IMR-90 (cell line): ENCODE measurements around the gene RGMA. TPM values are rescaled to one million over a fixed set of nuclear protein-coding genes. Genes with fewer than 3 reads are reported as not detected.

Source experiments
- ATAC-seq: fragments of 200-7000 bp; cut with Tn5 transposase; 2 replicates; pipeline ENCODE4 v1.9.1; 2020; ENCODE audit warnings: low read depth, mild to moderate bottlenecking, moderate library complexity
- BruUV-seq: library from RNA; stranded (reverse); fragments of 400-500 nt; replicated peaks from 2 replicates; lab custom pipeline; 2021; lab: Mats Ljungman, UMichigan
- CTCF ChIA-PET: fragments of 300-600 bp; formaldehyde crosslinking; extraction: SDS; loops from one replicate; lab custom pipeline; 2021; ENCODE audit warnings: antibody characterized with exemption; lab: Yijun Ruan, JAX
- POLR2A ChIA-PET: fragments of 300-600 bp; sonication (Branson Sonifier 250); formaldehyde crosslinking; loops from one replicate; lab custom pipeline; 2022; ENCODE audit warnings: antibody characterized with exemption; ENCODE audit not compliant: unreplicated experiment; lab: Charles Lee
- DNase-seq: peaks from one replicate; pipeline ENCODE4 v3.0.0; 2013
- H2AFZ ChIP-seq: replicated peaks from 2 replicates; pipeline ENCODE3; 2013; ENCODE audit warnings: low read length, mild to moderate bottlenecking; ENCODE audit not compliant: poor library complexity
- H2AK5ac ChIP-seq: 2 replicates; pipeline ENCODE4 v1.6.1; 2013; ENCODE audit warnings: low read depth, low read length, inconsistent platforms
- H2AK9ac ChIP-seq: replicated peaks from 2 replicates; pipeline ENCODE3; 2013; ENCODE audit warnings: mild to moderate bottlenecking, low read depth, low read length, moderate library complexity; ENCODE audit not compliant: poor library complexity
- H2BK120ac ChIP-seq: 2 replicates; pipeline ENCODE4 v1.6.1; 2013; ENCODE audit warnings: low read depth, low read length, inconsistent platforms
- H2BK15ac ChIP-seq: 3 replicates; pipeline ENCODE4 v1.6.1; 2013; ENCODE audit warnings: low read depth, low read length, inconsistent platforms
- H2BK20ac ChIP-seq: 2 replicates; pipeline ENCODE4 v1.6.1; 2013; ENCODE audit warnings: low read depth, mild to moderate bottlenecking, inconsistent platforms, low read length, moderate library complexity
- H2BK5ac ChIP-seq: 2 replicates; pipeline ENCODE4 v1.6.1; 2013; ENCODE audit warnings: mild to moderate bottlenecking, low read depth, low read length, inconsistent platforms; ENCODE audit not compliant: poor library complexity, severe bottlenecking
- H3K14ac ChIP-seq: replicated peaks from 2 replicates; pipeline ENCODE4 v1.6.1; 2013; ENCODE audit warnings: low read depth, low read length, inconsistent platforms
- H3K18ac ChIP-seq: 2 replicates; pipeline ENCODE4 v1.6.1; 2013; ENCODE audit warnings: low read depth, low read length, control low read depth
- H3K23ac ChIP-seq: 2 replicates; pipeline ENCODE4 v1.6.1; 2013; ENCODE audit warnings: low read depth, low read length, inconsistent platforms
- H3K27ac ChIP-seq: 2 replicates; pipeline ENCODE4 v1.5.1; 2013; ENCODE audit warnings: mild to moderate bottlenecking, control low read depth, low read length; ENCODE audit not compliant: insufficient read depth
- H3K27me3 ChIP-seq: 2 replicates; pipeline ENCODE4 v1.6.1; 2013; ENCODE audit warnings: low read length; ENCODE audit not compliant: control insufficient read depth, insufficient read depth
- H3K36me3 ChIP-seq: 2 replicates; pipeline ENCODE4 v1.6.1; 2013; ENCODE audit warnings: low read length, mixed read lengths; ENCODE audit not compliant: control insufficient read depth, insufficient read depth
- H3K4ac ChIP-seq: 2 replicates; pipeline ENCODE4 v1.6.1; 2013; ENCODE audit warnings: low read depth, low read length, inconsistent platforms
- H3K4me1 ChIP-seq: 2 replicates; pipeline ENCODE4 v1.6.1; 2013; ENCODE audit warnings: low read length, mixed read lengths; ENCODE audit not compliant: control insufficient read depth, insufficient read depth
- H3K4me2 ChIP-seq: 2 replicates; pipeline ENCODE4 v1.6.1; 2013; ENCODE audit warnings: low read depth, mild to moderate bottlenecking, control low read depth, low read length, moderate library complexity
- H3K4me3 ChIP-seq: 2 replicates; pipeline ENCODE4 v1.5.1; 2013; ENCODE audit warnings: low read depth, mild to moderate bottlenecking, control low read depth, low read length, moderate library complexity; ENCODE audit not compliant: insufficient read depth
- H3K56ac ChIP-seq: 2 replicates; pipeline ENCODE4 v1.6.1; 2013; ENCODE audit warnings: low read length, inconsistent platforms; ENCODE audit not compliant: insufficient read depth; ENCODE audit errors: extremely low read depth
- H3K79me1 ChIP-seq, 2 experiments: 2 replicates each; pipeline ENCODE4 v1.6.1; 2013; ENCODE audit warnings: low read length in 2 of 2, inconsistent platforms in 1 of 2, low read depth in 1 of 2
- H3K9ac ChIP-seq: 2 replicates; pipeline ENCODE4 v1.6.1; 2013; ENCODE audit warnings: low read depth, low read length, control low read depth
- H3K9me1 ChIP-seq: 2 replicates; pipeline ENCODE4 v1.6.1; 2013; ENCODE audit warnings: low read length, inconsistent platforms; ENCODE audit not compliant: insufficient read depth
- H3K9me3 ChIP-seq: 2 replicates; pipeline ENCODE4 v1.6.1; 2013; ENCODE audit warnings: low read length; ENCODE audit not compliant: control insufficient read depth, insufficient read depth
- H4K20me1 ChIP-seq: 2 replicates; pipeline ENCODE4 v1.6.1; 2013; ENCODE audit warnings: low read length, inconsistent platforms; ENCODE audit not compliant: insufficient read depth
- H4K5ac ChIP-seq: 2 replicates; pipeline ENCODE4 v1.6.1; 2013; ENCODE audit warnings: mild to moderate bottlenecking, low read depth, low read length, control low read depth
- H4K8ac ChIP-seq, 2 experiments: 2 replicates each; pipeline ENCODE4 v1.6.1; 2013; ENCODE audit warnings: low read depth in 2 of 2, low read length in 2 of 2, control low read depth in 1 of 2, inconsistent platforms in 1 of 2
- H4K91ac ChIP-seq: 2 replicates; pipeline ENCODE4 v1.6.1; 2013; ENCODE audit warnings: low read depth, low read length, inconsistent platforms; ENCODE audit not compliant: insufficient read depth
- BHLHE40 ChIP-seq: fragments of 150-350 bp; IDR thresholded peaks from 2 replicates; pipeline ENCODE4 v1.6.1; 2016; ENCODE audit warnings: mild to moderate bottlenecking, low read depth, low read length
- CEBPB ChIP-seq: IDR thresholded peaks from 2 replicates; pipeline ENCODE4 v1.6.1; 2012; ENCODE audit warnings: low read depth, low read length, improper control_type of control experiment
- FOS ChIP-seq: fragments of 150-350 bp; IDR thresholded peaks from 2 replicates; pipeline ENCODE4 v1.6.1; 2016; ENCODE audit warnings: low read depth, low read length
- MAFK ChIP-seq: IDR thresholded peaks from 2 replicates; pipeline ENCODE4 v1.6.1; 2012; ENCODE audit warnings: low read depth, low read length, improper control_type of control experiment
- MXI1 ChIP-seq: IDR thresholded peaks from 2 replicates; pipeline ENCODE4 v1.6.1; 2012; ENCODE audit warnings: low read depth, mild to moderate bottlenecking, low read length, moderate library complexity, borderline replicate concordance
- NFE2L2 ChIP-seq: fragments of 150-350 bp; IDR thresholded peaks from 2 replicates; pipeline ENCODE4 v1.6.1; 2016; ENCODE audit warnings: low read depth, mild to moderate bottlenecking, low read length
- POLR2A ChIP-seq: IDR thresholded peaks from 2 replicates; pipeline ENCODE4 v1.6.1; 2012; ENCODE audit warnings: mild to moderate bottlenecking, low read depth, low read length
- RAD21 ChIP-seq: IDR thresholded peaks from 2 replicates; pipeline ENCODE4 v1.6.1; 2012; ENCODE audit warnings: low read length, improper control_type of control experiment
- RCOR1 ChIP-seq: IDR thresholded peaks from 2 replicates; pipeline ENCODE4 v1.6.1; 2012; ENCODE audit warnings: mild to moderate bottlenecking, low read length, improper control_type of control experiment; ENCODE audit not compliant: insufficient replicate concordance
- SMC3 ChIP-seq: fragments of 150-350 bp; IDR thresholded peaks from 2 replicates; pipeline ENCODE4 v1.6.1; 2016; ENCODE audit warnings: low read depth, mild to moderate bottlenecking, antibody characterized with exemption, low read length, moderate library complexity
- WGBS, 2 experiments: methylation state at CpG; one replicate each; pipeline versions ENCODE4 v1.1.5 to v1.1.7; 2013; ENCODE audit warnings: missing lambda C conversion rate in 2 of 2; ENCODE audit not compliant: insufficient read length in 1 of 2; ENCODE audit errors: extremely low coverage in 2 of 2; 5-methylcytosine and 5-hydroxymethylcytosine counted together
- dilution Hi-C: fragments of 300-500 bp; cut with HindIII; formaldehyde crosslinking; loops from one replicate; pipeline ENCODE4 v1.14.3; 2018; ENCODE audit warnings: low sequenced_read_pairs; ENCODE audit not compliant: unreplicated experiment
- in situ Hi-C: fragments of 300-500 bp; cut with MboI; formaldehyde crosslinking; loops from 3 replicates; pipeline ENCODE4 v1.14.3; 2019; ENCODE audit warnings: low sequenced_read_pairs, inconsistent platforms, mixed read lengths
- intact Hi-C: fragments of 100-400 bp; cut with micrococcal nuclease; formaldehyde crosslinking; loops from 2 replicates; pipeline ENCODE4 v1.10.0; 2022
- polyA plus RNA-seq, 3 experiments: library from polyadenylated mRNA; depleted of rRNA; stranded (reverse); fragments of >200 nt; gene quantifications; 2 replicates each; pipeline ENCODE4 v1.2.3, GENCODE V29; 2012; ENCODE audit warnings: low replicate concordance in 1 of 3
- total RNA-seq: library from RNA; depleted of rRNA; stranded (reverse); fragments of >200 nt; gene quantifications from 2 replicates; pipeline ENCODE4 v1.2.3, GENCODE V29; 2012
- TF ChIP-seq, protein P1 (sequence below): conservative IDR thresholded peaks from 2 replicates; pipeline ENCODE4 v1.5.1; 2012; ENCODE audit warnings: mild to moderate bottlenecking, low read depth, low read length, improper control_type of control experiment
- TF ChIP-seq, protein P2 (sequence below): fragments of 150-350 bp; IDR thresholded peaks from 2 replicates; pipeline ENCODE4 v1.6.1; 2016; ENCODE audit warnings: low read depth, mild to moderate bottlenecking, low read length, moderate library complexity, borderline replicate concordance
- TF ChIP-seq, protein P3 (sequence below): fragments of 150-350 bp; IDR thresholded peaks from 2 replicates; pipeline ENCODE4 v1.6.1; 2017; ENCODE audit warnings: mild to moderate bottlenecking, antibody characterized with exemption, low read length, low read depth

The RGMA gene
- total and polyA plus RNA-seq, 2 of the 4 experiments (the other 2 are of a cell fraction) = 0.18 to 0.26 TPM

DNA sequence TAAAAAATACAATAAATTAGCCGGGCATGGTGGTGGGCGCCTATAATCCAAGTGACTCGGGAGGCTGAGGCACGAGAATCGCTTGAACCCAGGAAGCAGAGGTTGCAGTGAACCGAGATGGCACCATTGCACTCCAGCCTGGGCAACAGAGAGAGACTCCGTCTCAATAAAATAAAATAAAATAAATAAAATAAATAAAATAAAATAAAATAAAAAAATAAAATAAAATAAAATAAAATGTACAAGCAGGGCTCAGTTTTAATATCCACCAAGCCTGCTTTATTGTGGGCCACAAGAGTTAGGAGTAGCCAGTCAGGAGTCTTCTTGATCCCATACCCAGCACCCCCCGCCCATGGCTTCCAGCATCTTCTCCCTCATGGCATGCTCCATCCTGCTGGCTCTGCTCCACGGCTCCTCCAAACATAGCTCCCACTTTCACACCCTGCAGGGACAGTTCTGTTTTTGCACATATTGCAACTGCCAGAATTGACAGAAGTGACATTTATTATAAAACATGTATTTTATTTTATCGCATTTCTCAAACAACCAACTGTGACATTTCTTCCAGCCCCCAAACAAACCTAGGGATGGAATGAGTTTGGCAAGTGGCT is 42.6 kb upstream of the RGMA start:
- Histone ChIP-seq H3K27me3 (no peaks in the 10 kb centered on the region), H3K79me1 (no peaks in the 10 kb centered on the region), H4K8ac (no peak overlapping the region), H3K4me3 (no peak overlapping the region), H3K9me1 (no peaks in the 10 kb centered on the region), H3K9me3 (peaks cover 14% of the 10 kb centered on the region), H2BK15ac (no peak overlapping the region), H3K56ac (no peak overlapping the region), H4K91ac (no peak overlapping the region), H4K5ac (no peak overlapping the region), H2BK20ac (no peak overlapping the region), H3K18ac (no peak overlapping the region), H3K4ac (no peak overlapping the region), H4K20me1 (no peaks in the 10 kb centered on the region), H3K14ac (no peak overlapping the region), H3K36me3 (no peaks in the 10 kb centered on the region), H2AFZ (no peak overlapping the region), H3K23ac (no peak overlapping the region), H3K9ac (no peak overlapping the region), H3K4me2 (no peak overlapping the region), H2BK120ac (no peak overlapping the region), H3K27ac (no peak overlapping the region), H2AK9ac (no peak overlapping the region), H2BK5ac (no peak overlapping the region), H3K4me1 (no peaks in the 10 kb centered on the region), H2AK5ac (no peak overlapping the region)
- dilution Hi-C loops = no loop called here
- BruUV-seq = no TSS peak
- ChIA-PET POLR2A (no interaction called here), CTCF (no interaction called here)
- 77% methylated on average over 5 of the region's 10 CpGs; no CpG with 5 or more reads in 1 of the 2 experiments for WGBS, 2 experiments
- no peak for ATAC-seq
- intact Hi-C loops = no loop called here
- no peak for DNase-seq
- TF ChIP-seq RCOR1 (no peak), FOS (no peak), BHLHE40 (no peak), POLR2A (no peak), CEBPB (no peak), MAFK (no peak), SMC3 (no peak), NFE2L2 (no peak), MXI1 (no peak), RAD21 (no peak)
- TF ChIP-seq, protein P1, sequence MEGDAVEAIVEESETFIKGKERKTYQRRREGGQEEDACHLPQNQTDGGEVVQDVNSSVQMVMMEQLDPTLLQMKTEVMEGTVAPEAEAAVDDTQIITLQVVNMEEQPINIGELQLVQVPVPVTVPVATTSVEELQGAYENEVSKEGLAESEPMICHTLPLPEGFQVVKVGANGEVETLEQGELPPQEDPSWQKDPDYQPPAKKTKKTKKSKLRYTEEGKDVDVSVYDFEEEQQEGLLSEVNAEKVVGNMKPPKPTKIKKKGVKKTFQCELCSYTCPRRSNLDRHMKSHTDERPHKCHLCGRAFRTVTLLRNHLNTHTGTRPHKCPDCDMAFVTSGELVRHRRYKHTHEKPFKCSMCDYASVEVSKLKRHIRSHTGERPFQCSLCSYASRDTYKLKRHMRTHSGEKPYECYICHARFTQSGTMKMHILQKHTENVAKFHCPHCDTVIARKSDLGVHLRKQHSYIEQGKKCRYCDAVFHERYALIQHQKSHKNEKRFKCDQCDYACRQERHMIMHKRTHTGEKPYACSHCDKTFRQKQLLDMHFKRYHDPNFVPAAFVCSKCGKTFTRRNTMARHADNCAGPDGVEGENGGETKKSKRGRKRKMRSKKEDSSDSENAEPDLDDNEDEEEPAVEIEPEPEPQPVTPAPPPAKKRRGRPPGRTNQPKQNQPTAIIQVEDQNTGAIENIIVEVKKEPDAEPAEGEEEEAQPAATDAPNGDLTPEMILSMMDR = no peak
- TF ChIP-seq, protein P2, sequence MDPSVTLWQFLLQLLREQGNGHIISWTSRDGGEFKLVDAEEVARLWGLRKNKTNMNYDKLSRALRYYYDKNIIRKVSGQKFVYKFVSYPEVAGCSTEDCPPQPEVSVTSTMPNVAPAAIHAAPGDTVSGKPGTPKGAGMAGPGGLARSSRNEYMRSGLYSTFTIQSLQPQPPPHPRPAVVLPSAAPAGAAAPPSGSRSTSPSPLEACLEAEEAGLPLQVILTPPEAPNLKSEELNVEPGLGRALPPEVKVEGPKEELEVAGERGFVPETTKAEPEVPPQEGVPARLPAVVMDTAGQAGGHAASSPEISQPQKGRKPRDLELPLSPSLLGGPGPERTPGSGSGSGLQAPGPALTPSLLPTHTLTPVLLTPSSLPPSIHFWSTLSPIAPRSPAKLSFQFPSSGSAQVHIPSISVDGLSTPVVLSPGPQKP = no peak
- TF ChIP-seq, protein P3, sequence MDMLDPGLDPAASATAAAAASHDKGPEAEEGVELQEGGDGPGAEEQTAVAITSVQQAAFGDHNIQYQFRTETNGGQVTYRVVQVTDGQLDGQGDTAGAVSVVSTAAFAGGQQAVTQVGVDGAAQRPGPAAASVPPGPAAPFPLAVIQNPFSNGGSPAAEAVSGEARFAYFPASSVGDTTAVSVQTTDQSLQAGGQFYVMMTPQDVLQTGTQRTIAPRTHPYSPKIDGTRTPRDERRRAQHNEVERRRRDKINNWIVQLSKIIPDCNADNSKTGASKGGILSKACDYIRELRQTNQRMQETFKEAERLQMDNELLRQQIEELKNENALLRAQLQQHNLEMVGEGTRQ = no peak
- in situ Hi-C loops = no loop called here
